Heart right ventricle (tissue), 16 donors: Measurements from ENCODE around the gene PHF10. TPM values are rescaled to one million over a fixed set of nuclear protein-coding genes. Genes with fewer than 3 reads are reported as not detected.

Source experiments
- ATAC-seq, 8 donors: fragments of 200-7000 bp; cut with Tn5 transposase; one replicate each; pipeline ENCODE4 v1.9.1; 2020; ENCODE audit warnings: mild to moderate bottlenecking in 8 of 8, moderate library complexity in 8 of 8, moderate number of reproducible peaks in 1 of 8
- DNase-seq, 2 donors: peaks; one replicate each; pipeline ENCODE4 v3.0.0-alpha.2; 2020
- H3K27ac ChIP-seq, 10 donors: fragments of 200-600 bp; sonication (generic) in 2 of 10; one replicate each; pipeline versions ENCODE4 v1.5.0 to v1.8.0; 2020 to 2022; ENCODE audit warnings: mild to moderate bottlenecking in 3 of 10
- H3K27me3 ChIP-seq, 7 donors: fragments of 200-600 bp; one replicate each; pipeline ENCODE4 v1.8.0; 2021 to 2022; ENCODE audit warnings: mild to moderate bottlenecking in 2 of 7
- H3K36me3 ChIP-seq, 9 donors: fragments of 200-600 bp; sonication (generic) in 1 of 9; one replicate each; pipeline versions ENCODE4 v1.5.0 to v1.8.0; 2020 to 2022; ENCODE audit warnings: mild to moderate bottlenecking in 2 of 9
- H3K4me1 ChIP-seq, 9 donors: fragments of 200-600 bp; sonication (generic) in 1 of 9; one replicate each; pipeline versions ENCODE4 v1.5.0 to v1.8.0; 2020 to 2022; ENCODE audit warnings: mild to moderate bottlenecking in 4 of 9
- H3K4me3 ChIP-seq, 10 donors: fragments of 200-600 bp; sonication (generic) in 2 of 10; one replicate each; pipeline versions ENCODE4 v1.5.0 to v1.8.0; 2020 to 2022; ENCODE audit warnings: mild to moderate bottlenecking in 7 of 10, moderate library complexity in 2 of 10
- H3K9me3 ChIP-seq, 11 donors: fragments of 200-600 bp in 10 of 11; sonication (generic) in 2 of 11; one replicate each; pipeline versions ENCODE4 v1.5.0 to v1.8.0; 2013 to 2022; ENCODE audit warnings: mild to moderate bottlenecking in 2 of 11, control low read depth in 1 of 11, moderate library complexity in 1 of 11
- WGBS, 2 donors: extraction: QIAGEN DNeasy Blood & Tissue Kit; methylation state at CpG; one replicate each; pipeline ENCODE4 v1.1.7; 2013; ENCODE audit warnings: inconsistent platforms in 1 of 2; 5-methylcytosine and 5-hydroxymethylcytosine counted together
- intact Hi-C, 10 donors: fragments of 100-400 bp; cut with DNase I; formaldehyde crosslinking; loops; one replicate each; pipeline versions ENCODE4 v1.11.1 to v1.14.2; 2022
- polyA plus RNA-seq, 2 donors: library from polyadenylated mRNA; stranded (reverse); fragments of 200-250 nt; gene quantifications; one replicate each; pipeline ENCODE4 v1.2.3, GENCODE V29; 2013
- total RNA-seq, 10 donors: library from RNA; stranded (reverse); fragmentation: NEBNext Ultra II Directional in 3 of 10; extraction: Animal tissue kit (Norgen Biotek cat#: 25700) in 3 of 10; gene quantifications; one replicate each; pipeline versions ENCODE4 v1.2.1 to v1.2.4, GENCODE V29; 2021 to 2023
- TF ChIP-seq, protein P1 (sequence below), 9 donors: fragments of 200-600 bp; sonication (generic) in 2 of 9; IDR thresholded peaks; one replicate each; pipeline versions ENCODE4 v1.5.0 to v1.8.0; 2021 to 2022; ENCODE audit warnings: antibody characterized with exemption in 9 of 9, mild to moderate bottlenecking in 5 of 9, moderate library complexity in 1 of 9
- donor health status: Arrhythmogenic right ventricular cardiomyopathy.
- donor health status: ischemic (EF 13 %, LVEDD 7.1; RV severe dilation, severe dysfunction).
- donor health status: healthy with polysubstance abuse.
- donor health status: DM: no; HTN: yes; CAD: no.
- donor health status: DM: no; HTN: no; CAD: no.
- donor health status: ischemic (EF 25% LVEDD 6.9; RV normal size, moderate dysfunction).
- donor health status: ischemic (EF 25% LVEDD 5.7; RV mildly dilated, moderate dysfunction).
- donor health status: healthy.
- donor health status: DM: yes; HTN: yes; CAD: no.
- donor health status: Ischemic cardiomyopathy.
- donor health status: ischemic (EF 35%, LVEDD 5.7; RV mildly dilated, moderate dysfunction).
- donor health status: nonischemic (EF 11% LVEDD 7.7; RV severe dilation, severe dysfunction).
- donor health status: DM: yes; HTN: yes; CAD: no.
- donor health status: PGD.
- donor health status: ischemic (EF 29% LVEDD 5.4; RV normal size, mild dysfunction).
- donor health status: nonischemic (EF 23%, LVEDD 6.1; RV moderate dilation, normal function).

PHF10 gene
- total and polyA plus RNA-seq, 12 donors: 29.9 to 63.5 (median 53.1) TPM

DNA sequence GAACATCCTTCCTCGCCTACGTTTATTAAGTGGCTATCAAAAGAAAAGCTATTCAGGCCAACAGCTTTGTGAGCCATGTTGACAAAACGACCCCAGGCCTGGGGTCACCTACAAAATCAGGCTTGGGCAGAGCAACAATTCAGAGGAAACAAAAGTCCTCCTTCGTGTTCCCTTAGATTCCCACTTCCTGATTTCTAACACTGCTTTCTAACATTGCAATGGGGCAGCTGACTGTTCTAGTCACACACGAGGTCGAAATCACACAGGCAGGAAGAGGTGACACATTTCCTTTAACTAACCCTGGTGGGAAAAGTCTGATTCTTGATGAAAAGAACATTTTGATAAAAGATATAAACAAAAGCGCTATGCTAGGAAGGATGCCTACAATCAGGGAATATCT is 54.4 kb downstream of the PHF10 start:
- Histone ChIP-seq H3K4me1 (peaks cover 0 to 18% (median 9%) of the 10 kb centered on the region in 9 donors), H3K27ac (peak overlapping the region; percentile 12 to 80 (median 56)), H3K4me3 (no peak overlapping the region), H3K27me3 (no peaks in the 10 kb centered on the region), H3K9me3 (peaks cover 0 to 11% (median 0%) of the 10 kb centered on the region in 11 donors), H3K36me3 (peaks cover 0 to 61% (median 0%) of the 10 kb centered on the region in 9 donors)
- DNase-seq (peak in 1 of 2 donors; percentile 25), ATAC-seq (peak; percentile 62 to 90 (median 84))
- intact Hi-C loops: no loop called here
- 45 to 58% methylated on average over 7 of the region's 7 CpGs for WGBS, 2 donors
- TF ChIP-seq, protein P1, sequence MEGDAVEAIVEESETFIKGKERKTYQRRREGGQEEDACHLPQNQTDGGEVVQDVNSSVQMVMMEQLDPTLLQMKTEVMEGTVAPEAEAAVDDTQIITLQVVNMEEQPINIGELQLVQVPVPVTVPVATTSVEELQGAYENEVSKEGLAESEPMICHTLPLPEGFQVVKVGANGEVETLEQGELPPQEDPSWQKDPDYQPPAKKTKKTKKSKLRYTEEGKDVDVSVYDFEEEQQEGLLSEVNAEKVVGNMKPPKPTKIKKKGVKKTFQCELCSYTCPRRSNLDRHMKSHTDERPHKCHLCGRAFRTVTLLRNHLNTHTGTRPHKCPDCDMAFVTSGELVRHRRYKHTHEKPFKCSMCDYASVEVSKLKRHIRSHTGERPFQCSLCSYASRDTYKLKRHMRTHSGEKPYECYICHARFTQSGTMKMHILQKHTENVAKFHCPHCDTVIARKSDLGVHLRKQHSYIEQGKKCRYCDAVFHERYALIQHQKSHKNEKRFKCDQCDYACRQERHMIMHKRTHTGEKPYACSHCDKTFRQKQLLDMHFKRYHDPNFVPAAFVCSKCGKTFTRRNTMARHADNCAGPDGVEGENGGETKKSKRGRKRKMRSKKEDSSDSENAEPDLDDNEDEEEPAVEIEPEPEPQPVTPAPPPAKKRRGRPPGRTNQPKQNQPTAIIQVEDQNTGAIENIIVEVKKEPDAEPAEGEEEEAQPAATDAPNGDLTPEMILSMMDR (IDR thresholded peaks at IDR 0.05): no peak

GRCh38 chr6:169669147-169669546 is 55.2 kb downstream of the PHF10 start:
- Histone ChIP-seq H3K4me3 (no peak overlapping the region), H3K36me3 (peaks cover 0 to 65% (median 0%) of the 10 kb centered on the region in 9 donors), H3K9me3 (peaks cover 0 to 7% (median 0%) of the 10 kb centered on the region in 11 donors), H3K4me1 (peaks cover 0 to 18% (median 9%) of the 10 kb centered on the region in 9 donors), H3K27me3 (no peaks in the 10 kb centered on the region), H3K27ac (peak overlapping the region in 8 of 10 donors; percentile 38 to 80 (median 63))
- DNase-seq (no peak), ATAC-seq (no peak)
- TF ChIP-seq, protein P1 (IDR thresholded peaks at IDR 0.05): no peak
- 77 to 84% methylated on average over 6 of the region's 6 CpGs for WGBS, 2 donors
- intact Hi-C loops: no loop called here

DNA sequence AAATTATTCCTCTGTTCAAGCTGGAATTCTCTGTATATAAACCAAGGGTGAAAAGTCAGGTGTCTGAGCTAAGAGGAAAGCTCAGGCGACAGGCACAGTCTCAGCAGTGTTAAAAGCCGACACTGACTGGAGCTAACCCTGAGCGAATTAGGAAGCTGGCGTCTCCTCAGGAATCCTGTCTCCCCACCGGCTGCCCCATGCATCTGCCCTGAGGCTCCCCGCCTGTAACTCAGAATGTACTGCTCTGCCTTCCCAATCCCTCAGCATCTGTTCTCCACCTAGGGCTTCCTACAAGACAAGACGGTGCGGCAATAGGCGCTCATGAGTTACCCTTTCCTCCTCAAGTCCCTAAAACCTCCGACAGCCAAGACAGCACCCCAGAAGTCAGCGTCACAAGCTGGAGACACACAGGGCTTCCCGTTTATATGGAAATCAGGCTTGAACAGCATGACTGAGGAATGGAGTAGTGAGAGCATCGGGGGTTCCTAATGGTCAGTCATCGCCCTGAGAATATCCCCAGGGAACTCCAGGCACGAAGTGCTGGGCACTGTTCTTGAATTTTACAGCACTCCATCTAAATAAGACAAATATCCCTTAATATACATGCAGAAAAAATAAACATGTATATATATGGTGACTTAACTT is 56.0 kb downstream of the PHF10 start:
- no peak for DNase-seq
- H3K27me3 ChIP-seq: no peaks in the 10 kb centered on the region
- no peaks in the 10 kb centered on the region for H3K9me3 ChIP-seq
- H3K36me3 ChIP-seq: peaks cover 0 to 74% (median 6%) of the 10 kb centered on the region in 9 donors
- H3K4me3 ChIP-seq: no peak overlapping the region
- peaks cover 0 to 18% (median 9%) of the 10 kb centered on the region in 9 donors for H3K4me1 ChIP-seq
- peak overlapping the region in 1 of 10 donors; percentile 80 for H3K27ac ChIP-seq
- ATAC-seq: no peak
- 89 to 94% methylated on average over 15 of the region's 15 CpGs for WGBS, 2 donors
- TF ChIP-seq, protein P1 (IDR thresholded peaks at IDR 0.05): no peak
- intact Hi-C loops: no loop called here

DNA sequence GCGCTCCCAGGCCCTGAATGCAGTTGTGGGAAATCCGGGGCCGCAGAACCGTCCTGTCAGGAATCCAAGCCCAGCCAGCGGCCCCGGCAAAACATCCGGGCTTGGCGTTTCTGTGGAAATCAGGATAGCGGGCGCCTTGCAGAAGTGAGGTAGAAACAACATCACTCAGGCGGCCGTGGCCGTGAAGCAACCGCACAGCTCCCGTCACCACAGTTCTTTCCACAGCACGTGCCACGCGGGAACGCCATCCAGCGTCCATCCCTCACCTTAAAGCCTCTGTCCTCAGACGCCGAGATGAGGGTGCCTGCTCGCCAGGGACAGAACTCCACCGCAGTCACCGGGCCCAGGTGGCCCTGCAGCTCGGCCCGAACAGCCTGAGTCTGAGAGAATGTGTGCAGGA is 56.6 kb downstream of the PHF10 start:
- Histone ChIP-seq H3K36me3 (peaks cover 0 to 80% (median 9%) of the 10 kb centered on the region in 9 donors), H3K4me3 (no peak overlapping the region), H3K4me1 (peaks cover 0 to 18% (median 9%) of the 10 kb centered on the region in 9 donors), H3K27ac (no peak overlapping the region), H3K9me3 (no peaks in the 10 kb centered on the region), H3K27me3 (no peaks in the 10 kb centered on the region)
- ATAC-seq: no peak
- TF ChIP-seq, protein P1 (IDR thresholded peaks at IDR 0.05): no peak
- intact Hi-C loops: no loop called here
- 97% methylated on average over 27 of the region's 27 CpGs for WGBS, 2 donors
- no peak for DNase-seq
